ENCODE results near the gene GRK7. TPM values are rescaled to one million over a fixed set of nuclear protein-coding genes. Genes with fewer than 3 reads are reported as not detected.

Gene GRK7
- total and polyA plus RNA-seq, 2 experiments from 2014 or later, result 0.07 TPM; not detected in 1

DNA sequence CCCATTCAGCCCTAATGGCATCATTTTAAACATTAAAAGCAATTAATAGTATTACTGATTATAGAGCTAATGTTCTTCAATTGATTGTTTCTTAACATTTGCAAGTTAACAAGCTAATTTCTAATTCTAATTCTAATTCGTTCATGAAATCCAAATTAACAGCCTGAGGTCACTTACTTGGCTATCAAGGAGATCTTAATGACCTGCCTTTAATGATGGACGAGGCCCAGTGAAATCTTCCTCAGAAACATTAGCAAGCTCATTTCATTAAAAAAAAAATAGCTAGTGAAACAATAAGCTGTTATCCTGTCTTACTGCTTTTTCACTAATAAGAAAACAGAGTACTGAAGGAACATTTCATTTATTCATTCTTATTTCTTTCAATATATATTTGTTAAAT, 40.6 kb upstream of the GRK7 start:
- H3K9me3 ChIP-seq (ENCODE audit: low read depth), result no peaks in the 10 kb centered on the region
- no peaks in the 10 kb centered on the region for H3K27me3 ChIP-seq
- H3K79me2 ChIP-seq, result no peaks in the 10 kb centered on the region
- H3K4me3 ChIP-seq, result no peak overlapping the region
- no peaks in the 10 kb centered on the region for H3K4me1 ChIP-seq (ENCODE audit: insufficient read depth)
- DNase-seq (ENCODE audit: low spot score), result no peak
- no peak overlapping the region for H2AFZ ChIP-seq
- whole genome bisulfite sequencing (ENCODE audit: low lambda C conversion rate, missing lambda C conversion rate), result 67% methylated on average over 2 of the region's 2 CpGs
- TF ChIP-seq, protein P1, sequence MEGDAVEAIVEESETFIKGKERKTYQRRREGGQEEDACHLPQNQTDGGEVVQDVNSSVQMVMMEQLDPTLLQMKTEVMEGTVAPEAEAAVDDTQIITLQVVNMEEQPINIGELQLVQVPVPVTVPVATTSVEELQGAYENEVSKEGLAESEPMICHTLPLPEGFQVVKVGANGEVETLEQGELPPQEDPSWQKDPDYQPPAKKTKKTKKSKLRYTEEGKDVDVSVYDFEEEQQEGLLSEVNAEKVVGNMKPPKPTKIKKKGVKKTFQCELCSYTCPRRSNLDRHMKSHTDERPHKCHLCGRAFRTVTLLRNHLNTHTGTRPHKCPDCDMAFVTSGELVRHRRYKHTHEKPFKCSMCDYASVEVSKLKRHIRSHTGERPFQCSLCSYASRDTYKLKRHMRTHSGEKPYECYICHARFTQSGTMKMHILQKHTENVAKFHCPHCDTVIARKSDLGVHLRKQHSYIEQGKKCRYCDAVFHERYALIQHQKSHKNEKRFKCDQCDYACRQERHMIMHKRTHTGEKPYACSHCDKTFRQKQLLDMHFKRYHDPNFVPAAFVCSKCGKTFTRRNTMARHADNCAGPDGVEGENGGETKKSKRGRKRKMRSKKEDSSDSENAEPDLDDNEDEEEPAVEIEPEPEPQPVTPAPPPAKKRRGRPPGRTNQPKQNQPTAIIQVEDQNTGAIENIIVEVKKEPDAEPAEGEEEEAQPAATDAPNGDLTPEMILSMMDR (IDR thresholded peaks at IDR 0.05; ENCODE audit: poor library complexity), result no peak
- TF ChIP-seq EZH2phosphoT487 (IDR thresholded peaks at IDR 0.05; ENCODE audit: low read depth, severe bottlenecking, unreplicated experiment) (no peak), EZH2 (IDR thresholded peaks at IDR 0.05; ENCODE audit: borderline replicate concordance) (no peak)
- no peak overlapping the region for H3K27ac ChIP-seq
- H3K4me2 ChIP-seq, result no peak overlapping the region
- no peaks in the 10 kb centered on the region for H3K36me3 ChIP-seq (replicated peaks; ENCODE audit: insufficient read depth, low read depth)
- no peaks in the 10 kb centered on the region for H3K9me2 ChIP-seq (replicated peaks; ENCODE audit: insufficient read depth)
- no peaks in the 10 kb centered on the region for H4K20me1 ChIP-seq (ENCODE audit: insufficient read depth, poor library complexity, severe bottlenecking)

DNA sequence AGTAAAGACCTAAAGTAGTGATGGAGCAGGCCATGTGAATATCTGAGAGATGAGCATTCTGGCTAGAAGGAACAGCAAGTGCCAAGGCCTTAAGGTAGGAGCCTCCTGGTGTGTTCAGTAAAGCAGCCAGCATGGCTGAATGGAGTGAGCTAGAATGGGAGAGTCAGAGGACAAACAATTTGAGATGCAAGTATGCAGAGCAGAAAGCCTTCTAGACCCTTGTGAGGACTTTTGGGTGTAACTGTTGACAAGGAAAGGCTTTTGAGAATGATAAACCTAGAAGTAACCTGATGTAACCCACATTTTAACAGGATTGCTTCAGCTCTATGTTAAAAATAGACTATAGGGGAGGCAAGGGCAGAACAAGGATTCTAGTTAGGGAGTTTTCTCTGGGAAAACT, 40.0 kb upstream of the GRK7 start:
- Histone ChIP-seq H3K9me2 (replicated peaks; ENCODE audit: insufficient read depth) (no peaks in the 10 kb centered on the region), H3K27ac (no peak overlapping the region), H3K79me2 (no peaks in the 10 kb centered on the region), H3K36me3 (replicated peaks; ENCODE audit: insufficient read depth, low read depth) (no peaks in the 10 kb centered on the region), H3K4me2 (no peak overlapping the region), H4K20me1 (ENCODE audit: insufficient read depth, poor library complexity, severe bottlenecking) (no peaks in the 10 kb centered on the region), H3K9me3 (ENCODE audit: low read depth) (no peaks in the 10 kb centered on the region), H2AFZ (no peak overlapping the region), H3K4me1 (ENCODE audit: insufficient read depth) (no peaks in the 10 kb centered on the region), H3K4me3 (no peak overlapping the region), H3K27me3 (no peaks in the 10 kb centered on the region)
- no peak for DNase-seq (ENCODE audit: low spot score)
- TF ChIP-seq EZH2phosphoT487 (IDR thresholded peaks at IDR 0.05; ENCODE audit: low read depth, severe bottlenecking, unreplicated experiment), result no peak
- TF ChIP-seq, protein P1 (IDR thresholded peaks at IDR 0.05; ENCODE audit: poor library complexity), result no peak
- no peak for TF ChIP-seq EZH2 (IDR thresholded peaks at IDR 0.05; ENCODE audit: borderline replicate concordance)

DNA sequence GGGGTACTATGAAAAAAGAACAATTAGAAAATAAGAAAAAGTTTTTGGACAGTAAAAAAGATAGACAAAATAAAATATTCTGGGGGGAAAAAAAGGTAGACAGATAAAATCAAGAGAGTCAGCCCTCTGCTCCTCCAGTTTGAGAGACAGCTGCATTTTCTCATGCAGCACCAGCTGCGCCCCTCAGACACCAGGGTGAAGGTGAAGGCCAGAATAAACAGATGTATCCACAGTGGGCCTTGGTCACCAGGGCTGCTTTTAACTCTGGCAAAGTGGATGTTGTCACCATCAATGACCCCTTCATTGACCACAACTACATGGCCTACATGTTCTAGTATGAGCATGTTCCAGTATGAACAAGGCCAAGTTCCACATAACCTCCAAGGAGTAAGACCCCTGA, 39.0 kb upstream of the GRK7 start:
- no peak for DNase-seq (ENCODE audit: low spot score)
- Histone ChIP-seq H3K9me2 (replicated peaks; ENCODE audit: insufficient read depth) (no peaks in the 10 kb centered on the region), H3K9me3 (ENCODE audit: low read depth) (no peaks in the 10 kb centered on the region), H4K20me1 (ENCODE audit: insufficient read depth, poor library complexity, severe bottlenecking) (no peaks in the 10 kb centered on the region), H3K27ac (no peak overlapping the region), H3K4me3 (no peak overlapping the region), H3K79me2 (no peaks in the 10 kb centered on the region), H3K4me2 (no peak overlapping the region), H2AFZ (no peak overlapping the region), H3K4me1 (ENCODE audit: insufficient read depth) (no peaks in the 10 kb centered on the region), H3K27me3 (no peaks in the 10 kb centered on the region), H3K36me3 (replicated peaks; ENCODE audit: insufficient read depth, low read depth) (no peaks in the 10 kb centered on the region)
- TF ChIP-seq EZH2phosphoT487 (IDR thresholded peaks at IDR 0.05; ENCODE audit: low read depth, severe bottlenecking, unreplicated experiment) (no peak), EZH2 (IDR thresholded peaks at IDR 0.05; ENCODE audit: borderline replicate concordance) (no peak)
- TF ChIP-seq, protein P1 (IDR thresholded peaks at IDR 0.05; ENCODE audit: poor library complexity), result no peak
- WGBS (ENCODE audit: low lambda C conversion rate, missing lambda C conversion rate), result 100% methylated on average over 1 of the region's 1 CpG

DNA sequence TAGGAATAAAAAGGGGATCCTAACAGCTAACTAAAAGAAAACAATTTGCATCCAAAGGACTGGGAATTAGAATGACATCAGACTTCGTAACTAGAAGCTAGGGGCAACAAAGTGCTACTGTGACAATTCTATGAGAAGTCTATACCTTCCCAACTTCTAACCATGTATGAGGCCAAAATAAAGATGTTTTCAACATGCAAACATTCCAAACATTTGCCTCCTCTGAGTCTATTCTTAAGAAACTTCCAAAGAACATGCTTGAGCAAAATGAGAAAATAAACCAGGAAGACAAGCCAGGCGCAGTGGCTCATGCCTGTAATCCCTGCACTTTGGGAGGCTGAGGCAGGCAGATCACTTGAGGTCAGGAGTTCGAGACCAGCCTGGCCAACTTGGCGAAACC, 38.2 kb upstream of the GRK7 start:
- Histone ChIP-seq H3K36me3 (replicated peaks; ENCODE audit: insufficient read depth, low read depth) (no peaks in the 10 kb centered on the region), H3K4me1 (ENCODE audit: insufficient read depth) (no peaks in the 10 kb centered on the region), H3K27me3 (no peaks in the 10 kb centered on the region), H3K9me2 (replicated peaks; ENCODE audit: insufficient read depth) (no peaks in the 10 kb centered on the region), H3K4me3 (no peak overlapping the region), H3K27ac (no peak overlapping the region), H2AFZ (no peak overlapping the region), H3K9me3 (ENCODE audit: low read depth) (no peaks in the 10 kb centered on the region), H4K20me1 (ENCODE audit: insufficient read depth, poor library complexity, severe bottlenecking) (no peaks in the 10 kb centered on the region), H3K4me2 (no peak overlapping the region), H3K79me2 (no peaks in the 10 kb centered on the region)
- DNase-seq (ENCODE audit: low spot score), result no peak
- 87% methylated on average over 4 of the region's 4 CpGs for WGBS (ENCODE audit: low lambda C conversion rate, missing lambda C conversion rate)
- TF ChIP-seq EZH2 (IDR thresholded peaks at IDR 0.05; ENCODE audit: borderline replicate concordance), result no peak
- TF ChIP-seq, protein P1 (IDR thresholded peaks at IDR 0.05; ENCODE audit: poor library complexity), result no peak
- no peak for TF ChIP-seq EZH2phosphoT487 (IDR thresholded peaks at IDR 0.05; ENCODE audit: low read depth, severe bottlenecking, unreplicated experiment)
